Islet of Langerhans (tissue), 1 donor: ENCODE results near the gene PRDM5.

Experiments used
- FAIRE-seq: peaks from one replicate; lab custom pipeline; 2011; peaks lifted over from hg19 to GRCh38; lab: Jason Lieb, UNC

The PRDM5 gene

DNA sequence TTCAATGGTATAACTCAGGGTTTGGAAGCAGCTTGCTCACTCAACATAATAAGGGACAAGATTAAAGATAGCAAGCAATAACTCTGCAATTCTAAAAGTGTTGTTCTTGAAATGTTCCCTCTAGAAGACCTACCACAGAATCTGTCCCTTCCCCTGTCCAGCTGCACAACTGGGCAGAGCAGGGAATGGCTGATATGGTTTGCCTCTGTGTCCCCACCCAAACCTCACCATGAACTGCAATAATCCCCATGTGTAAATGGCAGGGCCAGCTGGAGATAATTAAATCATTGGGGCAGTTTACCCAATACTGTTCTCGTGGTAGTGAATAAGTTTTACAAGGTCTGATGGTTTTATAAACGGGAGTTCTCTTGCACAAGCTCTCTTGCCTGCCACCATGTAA, 19.1 kb downstream of the PRDM5 start:
- no peak for FAIRE-seq

DNA sequence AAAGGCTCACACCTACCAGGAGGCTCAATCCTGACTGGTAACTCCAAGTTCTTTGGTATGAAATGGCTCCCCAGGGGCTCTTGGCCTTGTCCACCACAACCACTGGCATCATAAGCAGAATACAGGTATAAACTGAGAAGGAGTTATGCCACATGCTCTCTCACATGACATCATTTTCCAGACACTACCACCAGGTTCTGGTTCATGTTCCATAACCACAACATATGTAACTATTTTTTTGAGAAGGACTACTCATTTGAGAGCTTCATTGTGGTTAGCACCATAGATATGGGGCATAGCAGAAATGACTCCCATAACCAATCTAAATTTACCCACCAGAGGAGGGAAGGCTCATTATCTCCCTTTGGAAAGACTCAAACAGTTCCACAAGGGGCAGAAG, 19.6 kb downstream of the PRDM5 start:
- no peak for FAIRE-seq

DNA sequence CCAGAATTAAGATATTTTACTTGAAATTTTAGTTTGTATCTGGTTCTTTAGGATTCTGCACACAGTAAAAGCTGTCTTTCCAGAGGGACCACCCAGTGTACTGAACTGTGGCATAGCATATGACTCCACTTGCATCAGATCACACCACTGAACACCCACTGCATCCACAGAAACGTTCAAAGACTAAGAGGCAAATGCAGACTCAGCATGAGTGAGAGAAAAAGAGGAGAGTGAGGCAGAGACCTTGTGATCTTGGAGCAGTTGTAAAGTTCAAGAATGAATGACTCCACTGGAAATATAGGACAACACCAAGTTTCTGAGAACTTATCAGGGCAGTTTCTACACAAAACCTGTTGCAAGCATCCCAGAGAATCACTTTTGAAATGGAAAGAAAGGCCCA, 20.8 kb downstream of the PRDM5 start:
- no peak for FAIRE-seq

DNA sequence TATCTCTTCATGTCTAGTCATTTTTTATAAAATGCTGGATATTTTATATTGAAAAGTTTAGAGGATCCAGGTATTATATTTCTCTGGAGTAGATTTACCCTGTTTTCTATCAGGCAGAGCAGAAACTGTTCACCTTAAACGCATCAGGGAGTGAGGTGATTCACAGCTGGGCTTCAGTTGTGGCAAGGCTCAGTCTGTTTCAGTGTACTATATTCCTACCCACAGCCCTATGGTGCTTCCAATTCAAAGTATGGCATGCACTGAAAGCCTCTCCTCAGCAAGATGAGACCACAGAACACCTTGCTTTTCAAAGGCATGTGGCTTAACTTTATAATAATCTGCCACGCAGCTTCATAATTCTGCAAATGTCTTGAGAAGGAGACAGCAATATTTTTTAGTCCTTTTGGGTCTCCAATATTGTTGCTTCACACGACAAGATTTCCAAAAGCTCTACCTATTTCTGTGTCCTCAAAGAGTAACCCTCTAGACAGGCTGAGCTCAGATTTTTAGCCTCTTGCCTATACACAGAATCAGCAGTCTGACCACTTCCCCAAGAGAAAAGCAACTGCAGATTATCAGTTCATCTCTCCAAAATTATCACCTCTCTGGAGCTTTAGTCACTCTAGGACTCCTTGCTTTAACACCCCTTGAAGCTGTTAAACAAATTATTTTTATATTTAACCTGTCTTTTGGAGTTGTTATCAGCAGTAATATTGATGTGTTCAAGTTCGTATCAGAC, 24.4 kb downstream of the PRDM5 start:
- no peak for FAIRE-seq

DNA sequence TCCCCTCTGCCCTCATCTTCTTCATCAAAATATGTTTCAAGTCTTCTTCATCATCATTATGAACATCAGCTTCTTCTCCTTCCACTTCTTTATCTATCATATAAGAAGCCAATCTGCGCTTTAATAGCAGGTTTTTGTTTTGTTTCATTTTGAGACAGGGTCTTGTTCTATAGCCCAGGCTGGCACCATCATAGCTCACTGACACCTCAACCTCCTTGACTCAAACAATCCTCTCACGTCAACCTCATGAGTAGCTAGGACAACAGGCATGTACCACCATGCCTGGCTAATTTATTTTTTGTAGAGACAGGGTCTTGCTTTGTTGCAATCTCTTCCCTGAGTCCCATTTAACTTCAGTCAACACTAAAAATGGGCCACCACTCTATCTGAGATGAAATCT, 27.0 kb downstream of the PRDM5 start:
- FAIRE-seq: no peak

DNA sequence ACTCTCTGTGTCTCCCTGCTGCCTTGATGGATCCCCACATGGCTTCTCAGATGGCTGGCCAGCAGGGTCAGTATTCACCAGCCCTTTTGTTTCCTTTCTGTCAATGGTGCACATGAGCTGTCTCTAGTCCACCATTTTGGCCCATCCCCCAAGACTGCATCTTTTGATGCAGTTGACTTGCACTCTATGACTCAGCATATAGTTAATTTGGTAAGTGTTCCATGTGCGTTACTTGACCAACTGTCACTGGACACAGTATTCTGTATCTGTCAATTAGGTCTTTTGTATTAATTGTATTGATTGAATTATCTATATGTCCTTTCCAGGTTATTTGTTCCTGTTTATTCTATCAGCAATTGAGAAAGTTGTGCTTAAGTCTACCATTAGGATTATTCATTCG, 29.2 kb downstream of the PRDM5 start:
- no peak for FAIRE-seq

DNA sequence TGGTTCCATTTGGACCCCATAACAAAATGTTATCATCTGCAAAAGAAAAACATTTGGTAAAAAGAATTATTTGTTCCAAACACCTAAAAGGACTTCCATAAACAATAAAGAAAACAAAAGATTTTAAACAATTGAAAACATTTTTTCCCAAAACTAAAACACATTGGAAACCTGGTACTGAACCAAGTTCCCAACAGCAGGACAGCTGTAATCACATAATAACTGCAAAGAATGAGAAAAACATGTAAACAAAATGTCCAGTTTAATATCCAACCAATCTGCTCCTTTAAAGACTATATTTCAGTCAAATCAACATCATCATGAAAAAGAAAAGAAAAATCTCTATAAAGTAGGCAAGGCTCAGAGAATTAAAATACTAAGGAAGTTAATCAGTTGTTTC, 36.3 kb downstream of the PRDM5 start:
- FAIRE-seq: no peak

DNA sequence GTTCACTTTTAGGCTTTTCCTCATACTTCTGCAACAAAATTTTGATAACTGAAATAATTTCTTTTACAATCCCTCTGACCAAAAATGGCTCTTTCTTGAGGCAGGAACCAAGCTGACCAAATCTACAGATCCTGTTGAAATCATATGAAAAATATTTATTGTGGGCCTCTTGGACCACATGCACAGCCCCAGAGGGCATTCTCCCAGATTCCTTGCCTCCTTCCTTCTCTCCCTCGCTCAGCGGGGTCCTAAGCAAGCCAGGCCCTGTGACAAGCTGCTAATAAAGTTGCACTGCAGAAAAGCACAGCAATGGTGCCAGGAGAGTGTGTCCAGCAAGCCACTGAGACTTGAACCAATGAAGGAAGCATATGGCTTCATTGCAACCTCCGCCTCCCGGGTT, 40.7 kb downstream of the PRDM5 start:
- FAIRE-seq: no peak

DNA sequence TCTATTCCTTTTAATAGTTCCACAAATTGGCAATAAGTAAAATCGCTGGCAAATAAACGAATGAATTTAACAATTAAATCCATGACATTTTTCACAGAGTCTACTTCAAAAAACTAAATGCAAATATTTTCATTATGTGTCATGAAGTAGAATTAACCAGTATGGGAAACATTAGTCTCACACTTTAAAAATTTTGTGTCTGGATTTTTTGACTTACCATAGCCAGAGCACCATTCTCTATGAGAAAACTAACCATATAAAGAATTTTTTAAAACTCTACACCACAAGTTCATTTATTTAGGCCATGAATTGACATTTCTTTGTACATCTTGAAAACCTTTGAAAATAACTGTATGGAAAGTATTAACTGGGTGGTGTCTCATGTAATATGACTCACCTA, 41.2 kb downstream of the PRDM5 start:
- FAIRE-seq: no peak

DNA sequence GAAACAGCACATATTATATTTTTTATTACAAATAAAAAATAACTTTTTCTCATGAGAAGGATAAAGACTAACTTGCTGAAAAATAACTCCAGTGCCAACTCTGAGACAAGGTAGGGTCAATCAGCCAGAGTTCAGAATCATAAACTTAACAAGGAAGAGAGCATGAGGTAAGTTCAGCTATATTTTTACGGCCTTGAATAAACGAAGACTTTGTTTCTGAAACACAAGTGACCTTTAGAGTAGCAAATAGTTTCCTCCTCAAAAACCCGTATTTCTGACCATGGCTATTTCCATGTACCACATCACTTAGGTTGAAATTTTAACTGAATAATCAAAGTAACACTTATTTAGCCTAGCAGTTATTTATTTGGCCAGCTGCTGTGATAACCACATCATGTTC, 45.5 kb downstream of the PRDM5 start:
- no peak for FAIRE-seq

DNA sequence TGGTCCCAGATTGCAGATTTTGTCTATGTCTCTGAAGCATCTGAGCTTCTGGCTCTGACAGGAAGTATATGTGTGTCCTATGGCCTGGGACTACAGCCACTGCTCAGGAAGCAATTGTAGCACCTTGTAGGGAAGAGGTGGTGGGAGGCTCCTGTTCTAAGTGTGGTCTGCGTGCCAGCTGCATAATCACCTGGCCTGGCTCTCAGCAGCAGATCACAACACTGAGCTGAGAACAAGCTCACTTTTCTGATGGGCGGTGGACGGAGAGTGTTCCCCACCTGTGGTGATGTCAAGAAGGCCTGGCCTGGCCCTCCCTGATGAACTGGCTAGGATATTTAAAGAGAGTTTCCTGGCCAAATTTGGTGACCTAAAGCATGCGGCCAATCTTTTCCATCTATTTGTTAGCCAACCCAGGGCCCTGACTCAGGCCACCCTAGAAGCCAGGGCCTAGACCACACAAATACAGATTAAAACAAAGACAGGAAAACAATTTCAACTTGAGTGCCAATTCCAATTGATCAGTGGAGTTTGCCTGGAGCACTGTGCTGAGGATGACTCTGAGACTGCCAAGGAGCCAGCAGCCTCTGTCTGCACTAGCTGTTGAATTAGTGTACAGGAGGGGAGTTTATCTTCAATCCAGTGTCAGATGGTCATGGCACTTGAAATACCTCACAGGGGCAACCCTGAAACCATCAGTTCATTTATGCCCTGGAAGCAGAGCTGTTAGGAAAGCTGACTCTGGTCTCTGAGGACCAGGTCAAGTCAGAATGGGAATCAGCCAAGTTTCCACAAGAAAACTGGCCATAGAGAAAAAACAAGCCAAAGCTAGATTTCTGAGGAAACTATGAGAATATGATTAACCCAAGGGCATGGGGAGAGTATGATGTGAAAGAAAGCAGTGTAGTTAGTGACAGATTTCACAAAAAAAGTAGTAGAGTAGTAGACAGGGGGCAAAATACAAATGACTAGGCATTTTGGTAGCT, 47.4 kb downstream of the PRDM5 start:
- no peak for FAIRE-seq

DNA sequence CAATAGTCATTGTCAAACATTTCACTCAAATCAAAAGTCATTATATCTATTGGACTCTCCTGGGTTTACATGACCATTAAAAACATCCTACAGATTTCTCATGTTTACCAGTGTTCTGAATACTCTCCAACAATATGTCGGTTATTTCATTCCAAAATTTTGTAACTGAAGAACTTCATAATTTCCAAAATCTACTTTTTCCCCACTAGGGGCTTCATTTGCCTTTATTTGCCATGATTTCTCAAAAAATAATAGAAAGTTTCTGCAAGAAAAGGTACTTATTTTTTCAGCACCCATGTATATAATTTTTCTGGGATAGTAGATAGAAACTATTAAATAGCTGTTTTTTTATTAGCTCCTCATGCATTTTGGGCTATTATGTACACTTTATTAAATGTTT, 49.0 kb downstream of the PRDM5 start:
- FAIRE-seq: no peak

DNA sequence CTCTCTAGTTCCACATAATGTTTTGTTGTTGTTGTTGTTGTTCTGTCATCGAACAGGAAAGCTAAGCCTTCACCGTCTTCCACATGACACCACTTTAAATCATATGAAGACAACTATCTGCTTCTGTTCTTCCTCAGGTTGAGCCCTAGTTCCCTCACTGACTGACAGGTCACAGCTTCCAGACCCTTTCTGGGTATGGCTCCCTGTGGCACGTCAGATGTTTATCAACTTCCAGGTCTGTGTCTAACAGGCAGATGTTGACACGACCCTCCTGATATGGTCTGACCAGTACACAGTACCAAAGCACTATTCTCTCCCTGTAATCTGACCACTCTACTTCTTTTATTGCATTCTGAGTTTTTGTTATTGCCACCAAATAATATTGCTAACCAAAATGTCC, 51.4 kb downstream of the PRDM5 start:
- FAIRE-seq: no peak

DNA sequence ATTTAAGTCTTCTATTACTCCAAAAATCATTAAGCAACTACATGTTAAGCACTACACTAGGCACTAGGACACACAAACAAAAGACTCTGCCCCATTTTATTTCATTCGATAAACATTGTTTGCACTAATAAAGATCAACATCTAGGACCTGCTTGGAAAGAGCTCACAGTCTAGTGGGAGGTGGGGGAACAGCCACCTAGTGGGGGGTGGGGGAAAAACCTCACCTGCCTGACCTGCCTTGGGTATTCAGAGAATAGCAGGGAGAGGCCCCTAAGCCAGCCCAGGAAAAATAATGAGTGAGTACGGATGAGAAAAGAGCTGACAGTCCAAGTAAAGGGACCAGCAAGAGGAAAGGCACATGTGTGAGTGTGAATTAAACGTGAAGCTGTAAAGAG, 52.2 kb downstream of the PRDM5 start:
- FAIRE-seq: no peak

DNA sequence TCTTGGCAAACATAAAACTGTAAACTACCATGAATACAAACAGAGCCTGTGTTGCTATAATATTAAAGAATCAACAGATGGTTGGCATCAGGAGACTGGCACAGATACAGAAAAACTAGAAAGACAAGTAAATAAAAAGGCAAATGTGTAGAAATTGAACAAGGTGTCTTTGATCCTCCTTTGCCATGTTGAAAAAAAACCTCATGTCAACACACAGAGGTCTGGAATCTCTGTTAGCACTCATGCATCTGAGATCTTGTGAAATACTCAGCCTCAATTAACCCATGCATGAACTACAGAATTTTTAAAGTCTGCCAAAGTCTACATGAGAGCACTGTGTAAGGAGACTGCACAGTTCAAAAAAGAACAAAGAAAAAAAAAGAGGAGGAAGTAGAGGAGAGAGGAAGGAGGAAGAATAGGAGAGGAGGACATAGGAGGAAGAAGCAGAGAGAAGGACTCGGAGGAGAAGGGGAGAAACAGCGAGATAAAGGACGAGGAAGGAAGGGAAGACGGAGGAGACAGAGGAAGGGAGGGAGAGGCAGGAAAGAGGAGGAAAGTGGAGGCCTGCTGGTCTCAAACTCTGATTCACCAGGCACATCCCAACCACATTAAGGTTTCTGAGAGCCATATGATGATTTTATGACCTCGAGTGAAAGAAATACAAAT, 52.8 kb downstream of the PRDM5 start:
- FAIRE-seq: no peak

DNA sequence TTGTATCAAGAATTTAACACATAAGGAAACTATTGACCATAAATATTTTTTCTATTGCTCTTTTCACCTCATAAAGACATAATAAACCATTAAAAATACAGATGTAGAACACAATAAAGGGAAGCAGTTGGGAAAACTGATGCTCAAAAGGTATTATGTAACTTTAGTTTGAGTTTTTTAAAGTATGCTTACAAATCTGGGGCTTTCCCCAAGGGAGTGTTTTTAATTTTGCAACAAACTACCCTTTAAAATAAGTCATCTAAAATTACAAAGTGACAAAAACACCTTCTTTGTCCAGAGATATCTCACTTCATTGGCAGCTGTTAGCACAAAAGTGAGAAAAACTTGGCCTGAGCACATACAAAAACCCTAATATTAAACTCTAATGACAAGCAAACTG, 55.0 kb downstream of the PRDM5 start:
- FAIRE-seq: no peak

DNA sequence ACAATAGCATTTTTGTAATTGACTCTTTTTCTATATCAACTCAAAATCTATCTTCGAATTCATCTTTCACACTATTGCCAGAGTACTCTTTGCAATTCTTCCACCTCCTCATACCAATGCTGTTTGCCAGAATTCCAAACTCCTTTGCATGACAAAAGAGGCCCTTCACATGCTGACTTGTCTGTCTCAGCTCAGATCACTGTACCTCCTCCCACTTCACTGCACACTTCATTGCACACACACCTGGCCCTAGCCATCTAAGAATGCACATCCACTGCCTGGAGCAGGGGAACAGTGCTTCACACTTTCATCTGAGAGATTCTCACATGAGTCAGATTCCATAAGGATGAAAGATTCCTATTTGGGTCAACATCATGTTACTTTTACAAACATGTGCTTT, 56.5 kb downstream of the PRDM5 start:
- FAIRE-seq: no peak

DNA sequence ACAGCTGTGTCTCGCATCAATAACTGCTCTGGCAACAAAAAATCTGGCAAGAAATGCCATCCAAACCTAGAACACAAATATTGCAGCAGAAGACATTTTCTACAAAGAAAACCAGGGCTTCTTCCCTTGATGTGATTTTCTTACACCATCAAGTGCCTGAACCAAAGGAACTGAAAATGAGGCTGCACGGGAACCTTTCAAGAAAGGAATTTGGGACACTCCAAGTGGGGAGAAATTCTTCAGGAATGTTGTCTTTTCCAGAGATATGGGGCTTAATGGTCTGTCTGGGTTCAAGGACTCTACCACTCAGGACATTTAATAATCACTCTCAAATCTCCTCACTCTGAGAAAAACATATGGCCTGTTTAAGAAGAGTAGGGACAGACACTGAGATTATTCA, 57.6 kb downstream of the PRDM5 start:
- no peak for FAIRE-seq

DNA sequence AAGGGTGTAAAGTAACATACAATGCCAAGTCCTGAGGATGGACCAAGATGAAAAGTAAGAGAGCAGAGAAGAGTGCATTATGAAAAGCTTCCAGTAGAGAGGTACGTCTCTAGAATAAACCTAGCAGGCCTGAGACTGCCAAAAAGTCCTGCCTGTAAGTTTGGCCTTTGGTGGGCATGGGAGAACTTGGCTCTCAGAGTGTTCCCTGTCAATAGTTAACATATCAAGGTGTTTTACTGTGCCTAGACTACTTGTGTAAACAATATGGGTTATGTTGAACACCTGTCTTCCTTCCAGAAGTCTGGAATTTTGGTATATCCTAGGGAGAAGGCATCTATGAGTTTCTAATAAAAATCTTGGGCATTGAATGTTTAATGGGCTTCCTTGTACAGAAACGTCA, 60.1 kb downstream of the PRDM5 start:
- FAIRE-seq: no peak

DNA sequence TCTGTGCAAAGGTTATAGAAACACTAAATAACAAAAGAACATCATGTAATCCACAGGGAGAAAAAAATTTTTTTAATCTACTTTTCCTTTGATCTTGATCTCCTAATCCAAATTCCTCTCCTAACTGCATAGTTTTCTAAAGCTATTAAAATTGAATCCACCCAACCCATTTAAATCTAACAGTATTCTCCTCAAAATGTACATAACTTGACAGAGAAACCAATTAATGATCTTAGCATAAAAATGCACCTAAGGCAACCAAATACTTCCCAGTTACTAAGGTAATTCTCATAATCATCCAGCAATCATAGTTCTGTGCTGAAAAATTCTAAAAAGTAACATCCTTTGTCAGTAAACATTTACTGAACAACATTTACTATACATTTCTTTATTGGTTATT, 60.7 kb downstream of the PRDM5 start:
- FAIRE-seq: no peak

DNA sequence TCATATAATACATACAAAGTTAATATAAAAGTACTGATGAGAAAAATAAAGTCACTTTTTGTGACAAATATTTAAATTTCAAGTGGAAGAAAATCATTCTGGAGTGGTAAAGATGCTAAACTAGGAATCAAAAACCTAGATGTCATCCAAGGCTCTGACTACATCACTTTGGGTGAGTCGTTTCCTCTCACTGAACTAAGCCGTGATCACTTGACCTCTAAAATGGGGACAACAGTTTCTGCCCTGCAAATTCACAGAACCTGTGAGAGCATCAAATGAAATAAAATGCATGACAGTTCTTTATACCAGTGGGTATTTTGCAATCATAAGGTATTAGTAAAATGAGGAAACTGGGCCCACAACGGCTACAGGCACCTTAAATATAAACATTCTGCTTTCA, 63.8 kb downstream of the PRDM5 start:
- no peak for FAIRE-seq

DNA sequence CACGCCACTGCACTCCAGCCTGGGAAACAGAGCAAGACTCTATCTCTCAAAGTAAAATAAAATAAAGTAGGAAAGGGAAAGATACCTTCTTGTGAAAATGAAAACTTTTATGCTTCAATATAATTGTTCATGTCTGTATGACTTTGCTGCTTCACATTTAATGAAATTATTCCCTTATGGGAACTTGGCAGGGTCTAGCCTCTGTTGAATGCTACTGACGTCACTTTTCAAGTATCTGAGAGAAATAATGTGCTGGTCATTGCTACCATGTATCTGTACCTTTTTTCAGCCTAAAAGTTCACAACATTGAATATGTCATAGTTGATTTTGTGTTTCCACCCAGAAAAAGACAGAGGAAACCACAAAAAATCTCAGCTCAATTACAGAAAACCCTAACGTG, 65.2 kb downstream of the PRDM5 start:
- FAIRE-seq: no peak

DNA sequence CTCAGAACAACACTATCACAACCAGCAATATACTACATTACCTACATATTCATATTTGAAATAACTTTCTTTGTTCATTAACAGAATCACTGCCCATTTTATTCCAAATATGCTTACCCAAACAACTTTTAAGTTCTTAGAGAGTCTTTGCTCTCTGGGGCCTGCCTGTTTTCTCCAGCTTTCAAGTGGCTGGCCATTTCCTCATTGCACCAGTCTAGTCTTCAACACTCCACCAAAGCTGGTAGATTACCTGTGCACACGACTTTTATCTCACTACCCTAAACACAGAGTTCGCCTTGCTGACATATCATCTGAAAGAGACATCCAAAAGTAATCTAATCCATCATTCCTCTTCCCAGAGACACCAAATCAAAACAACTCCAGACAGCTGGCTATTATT, 66.2 kb downstream of the PRDM5 start:
- no peak for FAIRE-seq
